ENCODE results near the gene CXCL3. TPM values are rescaled to one million over a fixed set of nuclear protein-coding genes. Genes with fewer than 3 reads are reported as not detected.

CXCL3 gene
- total RNA-seq, 1 experiment from 2014 or later, result 1.9 TPM

- no peak for TF ChIP-seq CTCF (IDR thresholded peaks at IDR 0.05 in 2 of 3, conservative IDR thresholded peaks at IDR 0.05 in 1 of 3; ENCODE audit: borderline replicate concordance in 1 of 3, insufficient read depth in 1 of 3, low read depth in 2 of 3, low read length in 2 of 3)
- no peak for TF ChIP-seq CEBPB (IDR thresholded peaks at IDR 0.05; ENCODE audit: low read depth)
- TF ChIP-seq YY1 (IDR thresholded peaks at IDR 0.05; ENCODE audit: extremely low read depth, insufficient replicate concordance, low read depth, low read length), result no peak
- no peak for TF ChIP-seq SIN3A (IDR thresholded peaks at IDR 0.05; ENCODE audit: low read depth)
These were observed 8.7 kb upstream of the CXCL3 start (continued) for GRCh38 chr4:74047152-74047551.

- Histone ChIP-seq H3K4me1 (ENCODE audit: control insufficient read depth in 1 of 2, insufficient read depth in 2 of 2, low read length in 2 of 2) (peaks cover 0 to 7% of the 10 kb centered on the region in 2 experiments; a peak in 1 of 4 replicates), H3K27me3 (ENCODE audit: insufficient read depth, low read length) (no peaks in the 10 kb centered on the region), H2AFZ (ENCODE audit: low read depth, low read length, poor library complexity, severe bottlenecking) (no peak overlapping the region), H3K9ac (ENCODE audit: low read length) (no peak overlapping the region), H4K20me1 (ENCODE audit: insufficient read depth) (no peaks in the 10 kb centered on the region), H3K27ac (ENCODE audit: low read depth, low read length) (no peak overlapping the region), H3K36me3 (ENCODE audit: control insufficient read depth in 1 of 2, insufficient read depth in 2 of 2, low read length in 2 of 2) (no peaks in the 10 kb centered on the region), H3K79me2 (ENCODE audit: insufficient read depth, low read length) (no peaks in the 10 kb centered on the region), H3K4me3 (replicated peaks in 1 of 2; ENCODE audit: low read depth in 1 of 2, low read length in 2 of 2) (no peak overlapping the region), H3K9me3 (ENCODE audit: control insufficient read depth in 1 of 2, insufficient read depth in 1 of 2, low read depth in 1 of 2, low read length in 2 of 2) (no peaks in the 10 kb centered on the region), H3K4me2 (ENCODE audit: low read length) (no peak overlapping the region), H3K9me2 (ENCODE audit: insufficient read depth) (no peaks in the 10 kb centered on the region)
- ChIA-PET POLR2A (interaction anchor here (2.2 kb wide), 1 partner anchor 10 kb away, joined by 7 read pairs; no protein-coding TSS in a partner anchor), CTCF (interaction anchor here (0.9 kb wide), 1 partner anchor 11 kb away, joined by 3 read pairs; no protein-coding TSS in a partner anchor), RAD21 (ENCODE audit: low non-redundant PET in 1 of 2, low total read pairs in 2 of 2, uncharacterized antibody in 2 of 2, unreplicated experiment in 2 of 2) (no interaction called here)
- TF ChIP-seq ZBTB33 (IDR thresholded peaks at IDR 0.05; ENCODE audit: extremely low read depth, insufficient replicate concordance, low read length) (no peak), ZNF274 (IDR thresholded peaks at IDR 0.05; ENCODE audit: low read depth, low read length) (no peak), EZH2phosphoT487 (IDR thresholded peaks at IDR 0.05; ENCODE audit: borderline replicate concordance) (no peak), MAX (IDR thresholded peaks at IDR 0.05) (no peak)
- BruUV-seq (replicated peaks), result no TSS peak
- ATAC-seq, result no peak
- DNase-seq (ENCODE audit: low read depth, low spot score), result no peak
- intact Hi-C loops (cut with micrococcal nuclease), result no loop called here
These were observed 7.3 kb upstream of the CXCL3 start for GRCh38 chr4:74045772-74046171.

Data from HCT116 (cell line).